GOT3 (cell line): ENCODE data around the gene KRTAP9-4.
"Not testable (repeated sequence)": the region's sequence is repeated elsewhere in the genome, so short reads cannot be mapped to it uniquely, and the experiment has no call there.

Experiments used
- DNase-seq: peaks from one replicate; lab custom pipeline; 2025; ENCODE audit warnings: mixed read lengths; lab: John Stamatoyannopoulos, UW

Gene KRTAP9-4

DNA sequence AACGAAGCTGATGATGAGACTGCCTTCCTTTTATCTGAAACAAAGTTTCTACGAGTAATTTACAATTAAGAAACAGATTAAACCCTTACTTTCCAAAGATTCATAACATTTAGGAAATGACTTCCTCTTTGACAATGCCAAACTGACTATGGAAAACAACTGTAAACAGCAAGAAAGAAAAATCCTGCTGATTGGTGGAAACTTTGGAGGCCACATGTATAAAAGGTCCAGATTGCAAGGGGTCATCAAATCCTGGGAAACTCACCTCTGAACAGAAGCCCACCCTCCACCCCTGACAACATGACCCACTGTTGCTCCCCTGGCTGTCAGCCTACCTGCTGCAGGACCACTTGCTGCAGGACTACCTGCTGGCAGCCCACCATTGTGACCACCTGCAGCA lies 15.6 kb downstream of the KRTAP9-4 start, which contains the start of gene KRTAP9-6:
Gene KRTAP9-6, plus strand, starts transcription at position 301 of the 400 bp plus-strand sequence. Its CDS starts 0 bp downstream, at position 301.
- no peak for DNase-seq

DNA sequence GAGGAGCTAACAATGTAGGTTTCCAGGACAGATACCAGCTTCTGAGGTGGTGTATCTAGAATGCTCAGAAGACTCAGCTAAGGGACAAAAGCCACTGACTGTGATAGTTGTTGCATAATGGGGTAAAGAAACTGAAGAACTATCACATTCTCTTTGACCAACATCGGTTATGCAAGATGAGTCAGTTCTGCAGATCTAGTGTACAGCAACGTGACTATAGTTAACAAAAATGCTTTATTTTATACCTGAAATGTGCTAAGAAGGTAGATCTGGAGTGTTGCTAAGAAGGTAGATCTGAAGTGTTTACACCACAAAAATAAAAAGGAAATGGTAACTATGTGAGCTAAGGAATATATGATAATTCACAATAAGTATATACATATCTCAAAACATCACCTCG lies 18.2 kb downstream of the KRTAP9-4 start:
- no peak for DNase-seq

DNA sequence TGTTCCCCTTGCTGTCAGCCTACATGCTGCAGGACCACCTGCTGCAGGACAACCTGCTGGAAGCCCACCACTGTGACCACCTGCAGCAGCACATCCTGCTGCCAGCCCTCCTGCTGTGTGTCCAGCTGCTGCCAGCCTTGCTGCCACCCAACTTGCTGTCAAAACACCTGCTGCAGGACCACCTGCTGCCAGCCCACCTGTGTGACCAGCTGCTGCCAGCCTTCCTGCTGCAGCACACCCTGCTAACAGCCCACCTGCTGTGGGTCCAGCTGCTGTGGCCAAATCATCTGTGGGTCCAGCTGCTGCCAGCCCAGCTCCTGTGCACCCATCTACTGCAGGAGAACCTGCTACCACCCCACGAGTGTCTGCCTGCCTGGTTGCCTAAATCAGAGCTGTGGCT lies 21.8 kb downstream of the KRTAP9-4 start:
- not testable (repeated sequence) for DNase-seq

GRCh38 chr17:41271858-41272257 lies 22.4 kb downstream of the KRTAP9-4 start:
- no peak for DNase-seq

DNA sequence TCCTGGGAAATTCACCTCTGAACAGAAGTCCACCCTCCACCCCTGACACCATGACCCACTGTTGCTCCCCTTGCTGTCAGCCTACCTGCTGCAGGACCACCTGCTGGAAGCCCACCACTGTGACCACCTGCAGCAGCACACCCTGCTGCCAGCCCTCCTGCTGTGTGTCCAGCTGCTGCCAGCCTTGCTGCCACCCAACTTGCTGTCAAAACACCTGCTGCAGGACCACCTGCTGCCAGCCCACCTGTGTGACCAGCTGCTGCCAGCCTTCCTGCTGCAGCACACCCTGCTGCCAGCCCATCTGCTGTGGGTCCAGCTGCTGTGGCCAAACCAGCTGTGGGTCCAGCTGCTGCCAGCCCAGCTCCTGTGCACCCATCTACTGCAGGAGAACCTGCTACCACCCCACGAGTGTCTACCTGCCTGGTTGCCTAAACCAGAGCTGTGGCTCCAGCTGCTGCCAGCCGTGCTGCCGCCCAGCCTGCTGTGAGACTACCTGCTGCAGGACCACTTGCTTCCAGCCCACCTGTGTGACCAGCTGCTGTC lies 26.2 kb downstream of the KRTAP9-4 start, which contains the start of gene KRTAP9-7:
Gene KRTAP9-7, plus strand, starts transcription at position 51 of the 543 bp plus-strand sequence. Its CDS starts 0 bp downstream, at position 51.
- not testable (repeated sequence) for DNase-seq

DNA sequence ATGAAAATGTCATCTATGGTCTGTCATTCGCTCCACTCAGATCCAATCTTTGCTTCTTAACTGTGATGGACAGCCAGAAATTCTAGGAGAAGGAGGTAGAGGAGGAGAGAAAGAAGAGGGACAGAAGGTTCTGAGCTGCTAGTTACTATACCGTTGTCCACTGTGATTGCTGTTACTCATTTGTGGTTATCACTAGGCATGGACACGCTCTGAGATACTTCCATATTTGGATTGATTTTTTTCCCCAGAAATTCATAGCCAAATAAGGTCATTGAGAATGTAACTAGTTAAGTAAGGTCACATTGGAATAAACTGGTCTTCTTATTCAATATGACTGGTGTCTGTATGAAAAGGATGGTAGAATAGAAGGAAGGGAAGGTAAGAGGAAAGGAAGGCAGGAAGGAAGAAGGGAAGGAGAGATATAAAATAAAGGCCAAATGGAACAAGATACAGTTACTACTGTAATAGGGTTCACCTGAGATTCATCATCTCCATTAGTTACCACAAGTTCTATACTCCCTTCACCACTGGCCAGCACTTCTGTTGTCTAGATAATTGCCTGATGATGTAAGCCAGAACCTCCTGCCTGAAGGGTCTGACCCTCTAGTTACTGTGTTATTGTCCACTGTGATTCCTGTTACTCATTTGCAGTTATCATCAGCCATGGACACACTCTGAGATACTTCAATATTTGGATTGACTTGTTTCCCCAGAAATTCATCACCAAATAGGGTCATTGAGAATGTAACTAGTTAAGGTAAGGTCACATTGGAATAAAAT lies 28.9 kb downstream of the KRTAP9-4 start:
- DNase-seq, result no peak

- DNase-seq, result no peak
These were observed 34.6 kb downstream of the KRTAP9-4 start for GRCh38 chr17:41284043-41284442.

- DNase-seq, result no peak
These were observed 35.1 kb downstream of the KRTAP9-4 start for GRCh38 chr17:41284546-41284945.

GRCh38 chr17:41287050-41287449 lies 37.6 kb downstream of the KRTAP9-4 start:
- no peak for DNase-seq

DNA sequence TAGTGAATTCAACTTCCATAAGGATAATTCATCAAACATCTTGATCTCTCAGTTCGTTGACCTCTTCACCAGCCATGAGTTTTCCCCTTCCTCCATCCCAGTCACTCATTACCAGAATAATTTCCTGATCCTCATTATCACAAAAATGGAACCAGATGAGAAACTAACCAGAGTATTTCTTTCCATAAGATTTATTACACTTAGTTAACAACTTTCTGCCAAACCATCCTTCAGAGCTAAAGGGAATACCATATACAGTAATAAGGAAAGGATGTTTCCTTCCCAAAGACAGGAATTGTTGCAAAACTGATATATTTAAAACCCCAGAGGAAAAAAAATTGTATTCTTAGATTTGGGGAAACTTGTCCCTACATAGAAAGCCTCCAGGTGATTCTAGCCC lies 44.5 kb downstream of the KRTAP9-4 start:
- DNase-seq, result no peak

DNA sequence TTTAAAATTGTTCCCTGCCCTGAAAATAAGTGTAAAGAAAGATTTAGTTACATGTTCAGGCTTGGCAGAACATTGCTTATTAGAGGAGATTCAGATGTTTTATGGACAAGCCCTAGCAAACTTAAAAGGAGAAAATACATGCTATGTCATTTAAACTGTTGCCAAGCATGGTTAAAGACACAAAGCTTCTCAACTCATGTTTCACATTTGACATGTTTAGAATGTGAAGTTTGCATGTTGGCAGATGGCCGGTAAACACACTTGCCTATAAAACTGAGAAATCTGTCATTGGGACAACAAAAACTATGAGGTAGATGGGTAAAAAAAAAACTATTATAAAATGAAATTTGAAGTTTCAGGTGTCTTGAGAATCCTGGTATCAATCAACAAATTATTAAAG lies 47.4 kb downstream of the KRTAP9-4 start:
- no peak for DNase-seq

- DNase-seq, result no peak
These were observed 49.1 kb downstream of the KRTAP9-4 start for GRCh38 chr17:41298458-41299135.
